Measurements from ENCODE around the gene ERG28. TPM values are rescaled to one million over a fixed set of nuclear protein-coding genes. Genes with fewer than 3 reads are reported as not detected.

Gene ERG28
- total RNA-seq, 2 donors from 2014 or later: 24.4 to 32.3 TPM

GRCh38 chr14:75690010-75690409 is 29.3 kb upstream of the ERG28 start:
- no peak overlapping the region for H3K9ac ChIP-seq (ENCODE audit: low read depth in 2 of 2, low read length in 2 of 2)
- intact Hi-C loops (cut with DNase I): no loop called here
- H3K4me3 ChIP-seq: no peak overlapping the region
- no peak overlapping the region for H3K27ac ChIP-seq
- H3K27me3 ChIP-seq: no peaks in the 10 kb centered on the region
- H3K36me3 ChIP-seq: peaks cover 4% of the 10 kb centered on the region
- H3K4me1 ChIP-seq: no peaks in the 10 kb centered on the region
- H3K9me3 ChIP-seq: no peaks in the 10 kb centered on the region
- no peak for TF ChIP-seq CTCF (IDR thresholded peaks at IDR 0.05)
- DNase-seq: no peak

GRCh38 chr14:75689012-75689411 is 28.3 kb upstream of the ERG28 start:
- peaks cover 8% of the 10 kb centered on the region for H3K36me3 ChIP-seq
- H3K4me3 ChIP-seq: no peak overlapping the region
- H3K27ac ChIP-seq: no peak overlapping the region
- no peaks in the 10 kb centered on the region for H3K9me3 ChIP-seq
- TF ChIP-seq CTCF (IDR thresholded peaks at IDR 0.05): no peak
- intact Hi-C loops (cut with DNase I): no loop called here
- no peak for DNase-seq
- no peaks in the 10 kb centered on the region for H3K27me3 ChIP-seq
- H3K4me1 ChIP-seq: no peaks in the 10 kb centered on the region
- no peak overlapping the region for H3K9ac ChIP-seq (ENCODE audit: low read depth in 2 of 2, low read length in 2 of 2)

GRCh38 chr14:75685910-75686309 is 25.2 kb upstream of the ERG28 start:
- H3K27ac ChIP-seq: no peak overlapping the region
- TF ChIP-seq CTCF (IDR thresholded peaks at IDR 0.05): no peak
- intact Hi-C loops (cut with DNase I): no loop called here
- no peaks in the 10 kb centered on the region for H3K4me1 ChIP-seq
- H3K9me3 ChIP-seq: no peaks in the 10 kb centered on the region
- no peak overlapping the region for H3K9ac ChIP-seq (ENCODE audit: low read depth in 2 of 2, low read length in 2 of 2)
- DNase-seq: no peak
- H3K36me3 ChIP-seq: peaks cover 11% of the 10 kb centered on the region
- H3K4me3 ChIP-seq: no peak overlapping the region
- no peaks in the 10 kb centered on the region for H3K27me3 ChIP-seq

GRCh38 chr14:75675265-75675960 is 14.7 kb upstream of the ERG28 start:
- Histone ChIP-seq H3K9me3 (no peaks in the 10 kb centered on the region), H3K4me1 (no peaks in the 10 kb centered on the region), H3K4me3 (no peak overlapping the region), H3K27me3 (no peaks in the 10 kb centered on the region), H3K36me3 (no peaks in the 10 kb centered on the region), H3K9ac (ENCODE audit: low read depth in 2 of 2, low read length in 2 of 2) (no peak overlapping the region), H3K27ac (no peak overlapping the region)
- no peak for DNase-seq
- TF ChIP-seq CTCF (IDR thresholded peaks at IDR 0.05): no peak
- intact Hi-C loops (cut with DNase I): no loop called here

GRCh38 chr14:75673345-75674035 is 12.8 kb upstream of the ERG28 start:
- DNase-seq: no peak
- H3K9ac ChIP-seq (ENCODE audit: low read depth in 2 of 2, low read length in 2 of 2): no peak overlapping the region
- no peak for TF ChIP-seq CTCF (IDR thresholded peaks at IDR 0.05)
- H3K4me1 ChIP-seq: no peaks in the 10 kb centered on the region
- no peaks in the 10 kb centered on the region for H3K9me3 ChIP-seq
- no peaks in the 10 kb centered on the region for H3K36me3 ChIP-seq
- intact Hi-C loops (cut with DNase I): no loop called here
- H3K4me3 ChIP-seq: no peak overlapping the region
- H3K27me3 ChIP-seq: no peaks in the 10 kb centered on the region
- no peak overlapping the region for H3K27ac ChIP-seq

All from colonic mucosa (tissue), 4 donors.